Colonic mucosa (tissue), 4 donors: Measurements from ENCODE around the gene URM1. TPM values are rescaled to one million over a fixed set of nuclear protein-coding genes. Genes with fewer than 3 reads are reported as not detected.

Experiments used
- DNase-seq: peaks from one replicate; pipeline ENCODE4 v3.0.0-alpha.2; 2020
- H3K27ac ChIP-seq: fragments of 200-600 bp; one replicate; pipeline ENCODE4 v1.8.0; 2021
- H3K27me3 ChIP-seq: fragments of 200-600 bp; one replicate; pipeline ENCODE4 v1.8.0; 2021
- H3K36me3 ChIP-seq: fragments of 200-600 bp; one replicate; pipeline ENCODE4 v1.8.0; 2021
- H3K4me1 ChIP-seq: fragments of 200-600 bp; one replicate; pipeline ENCODE4 v1.8.0; 2021; ENCODE audit warnings: mild to moderate bottlenecking
- H3K4me3 ChIP-seq: fragments of 200-600 bp; one replicate; pipeline ENCODE4 v1.8.0; 2021
- H3K9ac ChIP-seq, 2 donors: one replicate each; pipeline ENCODE4 v1.7.0; 2013; ENCODE audit warnings: control low read depth in 2 of 2, low read depth in 2 of 2, low read length in 2 of 2
- H3K9me3 ChIP-seq: fragments of 200-600 bp; one replicate; pipeline ENCODE4 v1.8.0; 2021
- intact Hi-C: fragments of 100-400 bp; cut with DNase I; formaldehyde crosslinking; loops from one replicate; pipeline ENCODE4 v1.14.1; 2022
- total RNA-seq, 2 donors: library from RNA; stranded (reverse); fragmentation: NEBNext Ultra II Directional in 1 of 2; extraction: Animal tissue kit (Norgen Biotek cat#: 25700) in 1 of 2; gene quantifications; one replicate each; pipeline ENCODE4 v1.2.1, GENCODE V29; 2021
- TF ChIP-seq, protein P1 (sequence below): fragments of 200-600 bp; IDR thresholded peaks from one replicate; pipeline ENCODE4 v1.8.0; 2022; ENCODE audit warnings: antibody characterized with exemption, mild to moderate bottlenecking
- donor health status: healthy.
- donor health status: DM: no; HTN: no; CAD: no.
- donor health status: DM: no; HTN: no; CAD: no.

URM1 gene
- 10 to 100 TPM; 55.2 to 77.3 TPM for total RNA-seq

DNA sequence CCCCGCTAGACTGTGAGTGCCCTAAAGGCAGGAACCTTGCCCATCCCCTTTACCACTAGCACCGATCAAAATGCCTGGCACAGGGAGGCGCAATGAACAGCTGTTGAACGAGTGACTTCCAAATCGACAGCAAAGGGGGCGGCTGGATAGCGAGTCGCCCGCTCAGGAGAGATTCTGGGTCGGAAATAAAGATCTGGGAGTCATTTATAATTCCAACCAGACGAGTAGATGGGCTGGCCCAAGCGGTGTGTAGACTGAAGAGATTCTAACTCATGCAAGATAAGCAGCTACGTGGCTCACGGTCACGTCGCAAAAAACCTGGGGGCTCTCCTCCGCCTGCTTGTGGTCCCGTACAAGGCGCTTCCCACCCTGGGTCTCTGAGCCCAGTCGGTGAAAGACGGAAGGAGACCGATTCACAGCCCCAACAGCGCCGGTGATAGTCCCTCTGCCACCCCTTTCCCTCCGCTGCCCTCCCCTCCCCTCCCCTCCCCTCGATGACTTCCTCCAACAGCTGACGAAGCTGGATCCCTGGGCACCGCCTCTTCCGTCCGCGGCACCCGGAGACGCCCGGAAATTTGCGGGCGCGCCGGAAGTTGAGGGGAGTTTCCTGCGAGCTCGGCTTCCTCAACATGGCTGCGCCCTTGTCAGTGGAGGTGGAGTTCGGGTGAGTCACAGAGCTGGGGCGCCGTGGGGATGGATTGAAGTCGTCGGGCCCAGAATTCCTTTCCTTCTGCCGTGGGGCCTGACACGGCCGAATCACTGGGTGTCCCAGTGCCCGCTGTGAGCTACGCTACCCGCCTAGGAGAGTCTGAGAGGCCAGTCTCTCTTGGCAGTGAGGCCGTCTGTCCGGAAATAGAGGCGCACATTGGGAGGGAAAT is at the start of gene URM1:
Gene URM1, plus strand, starts transcription at position 623 of the 878 bp plus-strand sequence. Its CDS starts 7 bp downstream, at position 630.
- Histone ChIP-seq H3K27me3 (no peaks in the 10 kb centered on the region), H3K36me3 (no peaks in the 10 kb centered on the region), H3K4me1 (peaks cover 15% of the 10 kb centered on the region), H3K4me3 (peak within 1 kb of the TSS; percentile 93), H3K9me3 (no peaks in the 10 kb centered on the region), H3K9ac (peak within 1 kb of the TSS; percentile 90), H3K27ac (peak within 1 kb of the TSS; percentile 86)
- intact Hi-C loops, result no loop called here
- TF ChIP-seq, protein P1, sequence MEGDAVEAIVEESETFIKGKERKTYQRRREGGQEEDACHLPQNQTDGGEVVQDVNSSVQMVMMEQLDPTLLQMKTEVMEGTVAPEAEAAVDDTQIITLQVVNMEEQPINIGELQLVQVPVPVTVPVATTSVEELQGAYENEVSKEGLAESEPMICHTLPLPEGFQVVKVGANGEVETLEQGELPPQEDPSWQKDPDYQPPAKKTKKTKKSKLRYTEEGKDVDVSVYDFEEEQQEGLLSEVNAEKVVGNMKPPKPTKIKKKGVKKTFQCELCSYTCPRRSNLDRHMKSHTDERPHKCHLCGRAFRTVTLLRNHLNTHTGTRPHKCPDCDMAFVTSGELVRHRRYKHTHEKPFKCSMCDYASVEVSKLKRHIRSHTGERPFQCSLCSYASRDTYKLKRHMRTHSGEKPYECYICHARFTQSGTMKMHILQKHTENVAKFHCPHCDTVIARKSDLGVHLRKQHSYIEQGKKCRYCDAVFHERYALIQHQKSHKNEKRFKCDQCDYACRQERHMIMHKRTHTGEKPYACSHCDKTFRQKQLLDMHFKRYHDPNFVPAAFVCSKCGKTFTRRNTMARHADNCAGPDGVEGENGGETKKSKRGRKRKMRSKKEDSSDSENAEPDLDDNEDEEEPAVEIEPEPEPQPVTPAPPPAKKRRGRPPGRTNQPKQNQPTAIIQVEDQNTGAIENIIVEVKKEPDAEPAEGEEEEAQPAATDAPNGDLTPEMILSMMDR, result no peak
- peak; percentile 98 for DNase-seq

DNA sequence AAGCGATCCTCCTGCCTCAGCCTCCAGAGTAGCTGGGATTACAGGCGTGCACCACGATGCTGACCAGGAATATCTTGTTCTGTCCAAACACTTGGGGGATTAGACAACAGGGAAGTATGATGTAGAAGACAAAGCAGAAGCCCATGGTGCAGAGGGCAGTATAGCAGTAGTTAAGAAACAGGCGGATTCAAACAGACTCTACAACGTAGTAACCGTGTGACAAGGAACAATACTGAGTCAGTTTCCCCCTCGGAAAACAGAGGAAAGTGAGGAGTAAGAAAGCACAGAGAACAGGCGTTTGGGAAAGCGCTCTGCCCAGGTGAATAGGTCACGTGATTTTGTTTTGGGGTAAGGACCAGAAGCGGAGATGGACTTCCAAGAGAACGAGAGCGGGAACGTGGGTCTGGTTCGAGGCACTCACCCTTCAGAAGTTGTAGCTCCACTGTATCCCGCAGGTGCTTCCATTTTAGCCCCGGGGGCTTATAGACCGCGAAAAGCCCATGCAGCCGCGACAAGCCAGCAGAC is 49.2 kb upstream of the URM1 start:
- H3K27ac ChIP-seq, result peak overlapping the region; percentile 85
- DNase-seq, result no peak
- H3K27me3 ChIP-seq, result no peaks in the 10 kb centered on the region
- peak overlapping the region; percentile 49 to 73 for H3K9ac ChIP-seq
- intact Hi-C loops, result no loop called here
- no peaks in the 10 kb centered on the region for H3K9me3 ChIP-seq
- TF ChIP-seq, protein P1, result no peak
- H3K36me3 ChIP-seq, result peaks cover 11% of the 10 kb centered on the region
- H3K4me1 ChIP-seq, result peaks cover 6% of the 10 kb centered on the region
- H3K4me3 ChIP-seq, result peak overlapping the region; percentile 95

DNA sequence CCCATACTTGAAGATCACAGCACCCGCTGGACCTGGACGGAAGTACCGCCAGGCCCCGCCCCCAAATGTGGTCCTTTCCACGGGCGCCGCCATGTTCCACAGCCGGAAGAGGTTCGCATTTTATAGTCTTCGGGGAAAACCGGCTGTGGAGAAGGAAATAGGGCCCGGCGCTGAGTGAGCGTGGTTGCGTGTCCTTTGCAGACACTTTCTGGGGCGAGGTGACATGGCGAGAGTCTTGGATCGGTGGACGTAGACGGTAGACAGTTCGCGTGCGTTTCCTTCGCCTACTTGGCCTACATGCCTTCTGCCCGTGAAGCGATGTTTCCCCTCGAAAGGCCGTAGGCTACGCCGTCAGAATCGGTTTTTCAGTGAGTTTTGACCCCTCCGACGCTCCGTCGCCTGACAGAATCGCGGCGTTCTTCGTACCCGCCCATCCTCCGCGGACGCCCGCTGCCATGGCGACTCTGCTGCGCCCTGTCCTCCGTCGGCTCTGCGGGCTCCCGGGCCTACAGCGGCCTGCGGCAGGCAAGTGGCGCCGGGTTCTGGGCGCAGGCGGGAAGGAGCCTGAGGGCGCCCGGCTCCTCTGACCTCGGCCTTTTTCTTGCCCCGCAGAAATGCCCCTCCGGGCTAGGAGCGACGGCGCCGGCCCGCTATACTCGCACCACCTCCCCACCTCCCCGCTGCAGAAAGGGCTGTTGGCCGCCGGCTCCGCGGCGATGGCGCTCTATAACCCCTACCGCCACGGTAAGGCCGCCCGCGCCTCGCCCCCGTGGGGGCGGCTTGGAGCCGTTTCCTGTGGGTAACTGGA is 48.6 kb upstream of the URM1 start, which contains the start of the genes COQ4 and TRUB2:
Gene COQ4, plus strand, starts transcription at position 436 of the 808 bp plus-strand sequence. Its CDS starts 20 bp downstream, at position 456.
Gene TRUB2, minus strand, starts transcription at position 44 of the 808 bp plus-strand sequence. Its CDS starts 39 bp downstream, at position 5.
- intact Hi-C loops, result no loop called here
- Histone ChIP-seq H3K4me1 (peaks cover 6% of the 10 kb centered on the region), H3K27ac (peak within 1 kb of the TSS; percentile 85), H3K9me3 (no peaks in the 10 kb centered on the region), H3K9ac (peak within 1 kb of the TSS; percentile 71 to 73), H3K36me3 (peaks cover 11% of the 10 kb centered on the region), H3K4me3 (peak within 1 kb of the TSS; percentile 95), H3K27me3 (no peaks in the 10 kb centered on the region)
- peak; percentile 95 for DNase-seq
- TF ChIP-seq, protein P1, result no peak

DNA sequence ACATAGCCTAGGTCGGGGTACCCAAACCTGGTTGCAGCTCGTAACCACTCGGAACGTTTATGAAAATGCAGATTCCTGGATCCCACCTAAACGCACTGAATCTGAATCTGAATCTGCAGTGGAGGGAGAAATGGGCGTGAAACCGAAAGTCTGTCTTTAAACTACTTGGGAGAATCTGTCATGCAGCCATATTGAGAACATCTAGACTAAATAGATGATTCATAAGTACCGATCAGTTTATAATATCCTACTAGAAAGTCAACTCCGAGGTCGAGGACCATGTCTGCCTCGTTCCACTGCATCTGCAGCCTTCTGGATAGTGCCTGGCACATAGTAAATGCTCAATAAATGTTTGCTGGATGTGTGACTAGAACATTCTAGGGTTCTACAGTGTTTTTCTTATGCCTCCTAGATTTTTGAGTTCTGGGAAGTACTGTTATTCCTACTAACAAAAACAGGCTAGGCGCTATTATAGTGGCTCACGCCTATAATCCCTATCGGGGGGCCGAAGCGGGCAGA is 47.9 kb upstream of the URM1 start:
- Histone ChIP-seq H3K27me3 (no peaks in the 10 kb centered on the region), H3K4me1 (peaks cover 6% of the 10 kb centered on the region), H3K36me3 (peaks cover 11% of the 10 kb centered on the region), H3K9ac (peak overlapping the region; percentile 71 to 73), H3K4me3 (peak overlapping the region; percentile 95), H3K27ac (peak overlapping the region; percentile 85), H3K9me3 (no peaks in the 10 kb centered on the region)
- intact Hi-C loops, result no loop called here
- DNase-seq, result no peak
- TF ChIP-seq, protein P1, result no peak

DNA sequence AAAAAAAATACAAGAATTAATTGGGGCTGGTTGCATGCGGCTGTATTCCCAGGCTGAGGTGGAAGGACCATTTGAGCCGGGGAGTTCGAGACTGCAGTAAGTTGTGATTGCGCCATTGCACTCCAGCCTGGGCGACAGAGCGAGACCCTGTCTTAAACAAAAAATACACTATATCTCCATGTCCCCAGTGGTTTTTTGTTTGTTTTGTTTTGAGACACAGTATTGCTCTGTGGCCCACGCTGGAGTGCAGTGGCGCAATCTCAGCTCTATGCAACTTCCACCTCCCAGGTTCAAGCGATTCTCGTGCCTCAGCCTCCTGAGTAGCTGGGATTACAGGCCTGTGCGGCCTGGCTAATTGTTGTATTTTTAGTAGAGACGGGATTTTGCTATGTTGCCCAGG is 47.4 kb upstream of the URM1 start:
- Histone ChIP-seq H3K27ac (no peak overlapping the region), H3K4me1 (peaks cover 6% of the 10 kb centered on the region), H3K4me3 (peak overlapping the region; percentile 95), H3K36me3 (peaks cover 11% of the 10 kb centered on the region), H3K9ac (peak overlapping the region in 1 of 2 donors; percentile 73), H3K9me3 (no peaks in the 10 kb centered on the region), H3K27me3 (no peaks in the 10 kb centered on the region)
- TF ChIP-seq, protein P1, result no peak
- DNase-seq, result no peak
- intact Hi-C loops, result no loop called here
